Effector memory CD4-positive, alpha-beta T cell (primary cell): Measurements from ENCODE around the gene TBXA2R.
"Not testable (repeated sequence)": the region's sequence is repeated elsewhere in the genome, so short reads cannot be mapped to it uniquely, and the experiment has no call there.

Experiments used
- DNase-seq, 3 donors: peaks; one replicate each; pipeline ENCODE4 v3.0.0-alpha.2; 2020
- H3K27ac ChIP-seq: 2 replicates; pipeline ENCODE4 v1.7.0; 2013; ENCODE audit warnings: mild to moderate bottlenecking, low read length, moderate library complexity; ENCODE audit not compliant: insufficient read depth, poor library complexity, severe bottlenecking
- H3K27me3 ChIP-seq: replicated peaks from 2 replicates; pipeline ENCODE4 v1.7.0; 2013; ENCODE audit warnings: mild to moderate bottlenecking, low read length; ENCODE audit not compliant: insufficient read depth, control insufficient read depth, poor library complexity, severe bottlenecking
- H3K36me3 ChIP-seq: 2 replicates; pipeline ENCODE4 v1.7.0; 2013; ENCODE audit warnings: mild to moderate bottlenecking, low read length, moderate library complexity; ENCODE audit not compliant: control insufficient read depth, insufficient read depth
- H3K4me1 ChIP-seq: 2 replicates; pipeline ENCODE4 v1.7.0; 2013; ENCODE audit warnings: low read length, mild to moderate bottlenecking; ENCODE audit not compliant: control insufficient read depth, insufficient read depth, poor library complexity, severe bottlenecking
- H3K4me3 ChIP-seq: 2 replicates; pipeline ENCODE4 v1.7.0; 2013; ENCODE audit warnings: low read length, low read depth, mild to moderate bottlenecking; ENCODE audit not compliant: insufficient read depth, poor library complexity, severe bottlenecking
- H3K9me3 ChIP-seq: 2 replicates; pipeline ENCODE4 v1.7.0; 2013; ENCODE audit warnings: mild to moderate bottlenecking, low read length, moderate library complexity; ENCODE audit not compliant: control insufficient read depth

Gene TBXA2R

DNA sequence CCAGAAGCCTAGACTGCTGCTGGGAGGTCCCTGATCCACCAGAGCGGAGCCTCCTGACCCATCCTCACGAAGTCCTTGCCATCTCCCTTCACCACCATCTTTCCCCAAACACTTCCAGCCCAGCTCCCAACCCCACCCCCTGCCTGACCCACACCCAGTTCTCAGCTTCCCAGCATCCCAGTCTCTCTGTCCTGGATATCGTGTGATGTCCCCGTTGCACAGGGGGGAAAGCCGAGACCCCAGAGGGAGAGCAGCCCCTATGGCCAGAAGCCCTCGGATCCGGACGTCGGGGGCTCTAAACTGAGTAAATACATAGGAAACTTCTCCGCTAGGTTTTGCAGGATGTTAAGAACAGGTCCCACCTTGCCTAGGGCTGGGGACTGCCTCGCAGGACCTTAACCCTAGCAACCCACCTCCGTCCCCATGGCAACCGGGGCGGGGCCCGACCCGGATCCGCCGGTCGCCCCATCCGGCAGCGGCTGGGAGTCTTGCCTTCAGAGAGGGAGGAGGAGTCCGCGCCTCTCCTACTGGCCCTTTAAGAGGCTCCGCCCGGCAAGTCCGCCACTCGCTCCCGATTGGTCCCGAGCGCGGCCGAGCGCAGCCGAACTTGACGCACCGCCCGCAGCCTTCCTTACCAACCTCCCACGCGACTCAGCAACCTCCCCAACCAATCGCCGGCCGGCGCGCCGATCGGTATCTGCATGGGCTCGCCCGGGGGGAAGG lies 34.4 kb downstream of the TBXA2R start:
- Histone ChIP-seq H3K4me3 (peak overlapping the region; percentile 42), H3K36me3 (no peaks in the 10 kb centered on the region), H3K9me3 (no peaks in the 10 kb centered on the region), H3K27ac (peak overlapping the region; percentile 54), H3K27me3 (no peaks in the 10 kb centered on the region), H3K4me1 (peaks cover 11% of the 10 kb centered on the region)
- DNase-seq, result peak; percentile 98 to 99 (median 99)

DNA sequence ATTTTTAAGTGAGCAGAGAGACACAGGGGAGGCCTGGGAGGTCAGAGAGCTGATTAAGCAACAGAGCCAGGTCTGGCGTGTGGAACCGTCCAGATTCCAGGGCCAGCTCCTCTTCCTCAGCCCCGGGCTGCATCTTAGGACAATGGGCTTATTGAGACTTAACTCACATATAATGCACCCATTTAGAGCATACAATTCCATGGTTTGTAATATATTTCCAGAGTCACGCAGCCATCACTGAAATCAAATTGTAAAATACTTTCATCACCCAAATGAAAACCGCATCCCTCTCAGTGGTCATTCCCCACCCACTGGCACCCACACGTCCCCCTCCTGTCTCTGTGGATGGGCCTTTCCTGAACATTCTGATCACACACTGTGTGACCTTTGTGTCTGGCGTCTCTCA lies 36.1 kb downstream of the TBXA2R start:
- H3K36me3 ChIP-seq, result no peaks in the 10 kb centered on the region
- H3K4me1 ChIP-seq, result peaks cover 11% of the 10 kb centered on the region
- no peak for DNase-seq
- no peak overlapping the region for H3K27ac ChIP-seq
- no peak overlapping the region for H3K4me3 ChIP-seq
- H3K27me3 ChIP-seq, result no peaks in the 10 kb centered on the region
- H3K9me3 ChIP-seq, result no peaks in the 10 kb centered on the region

- H3K4me3 ChIP-seq, DNase-seq, H3K36me3 ChIP-seq, H3K27me3 ChIP-seq, H3K9me3 ChIP-seq, H3K27ac ChIP-seq: not testable (repeated sequence)
- H3K4me1 ChIP-seq, result peaks cover 11% of the 10 kb centered on the region
Observed at GRCh38 chr19:3570042-3570441, 36.6 kb downstream of the TBXA2R start.

DNA sequence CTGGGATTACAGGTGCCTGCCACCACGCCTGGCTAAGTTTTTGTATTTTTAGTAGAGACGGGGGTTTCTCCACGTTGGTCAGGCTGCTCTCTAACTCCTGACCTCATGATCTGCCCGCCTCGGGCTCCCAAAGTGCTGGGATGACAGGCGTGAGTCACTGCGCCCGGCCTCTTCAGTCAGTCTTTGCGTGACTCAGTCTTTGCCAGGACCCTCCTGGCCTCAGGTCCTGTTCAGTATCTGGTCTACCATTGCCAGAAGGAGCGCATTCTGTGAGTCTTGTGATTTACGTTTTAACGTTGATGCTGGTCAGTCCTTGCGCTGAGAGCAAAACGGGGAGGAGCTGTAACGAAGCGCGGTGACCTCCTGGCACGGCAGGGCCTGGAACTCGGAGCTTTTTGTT lies 41.5 kb downstream of the TBXA2R start:
- Histone ChIP-seq H3K4me1 (no peaks in the 10 kb centered on the region), H3K4me3 (no peak overlapping the region), H3K9me3 (no peaks in the 10 kb centered on the region), H3K27ac (no peak overlapping the region), H3K27me3 (no peaks in the 10 kb centered on the region), H3K36me3 (no peaks in the 10 kb centered on the region)
- DNase-seq, result no peak

DNA sequence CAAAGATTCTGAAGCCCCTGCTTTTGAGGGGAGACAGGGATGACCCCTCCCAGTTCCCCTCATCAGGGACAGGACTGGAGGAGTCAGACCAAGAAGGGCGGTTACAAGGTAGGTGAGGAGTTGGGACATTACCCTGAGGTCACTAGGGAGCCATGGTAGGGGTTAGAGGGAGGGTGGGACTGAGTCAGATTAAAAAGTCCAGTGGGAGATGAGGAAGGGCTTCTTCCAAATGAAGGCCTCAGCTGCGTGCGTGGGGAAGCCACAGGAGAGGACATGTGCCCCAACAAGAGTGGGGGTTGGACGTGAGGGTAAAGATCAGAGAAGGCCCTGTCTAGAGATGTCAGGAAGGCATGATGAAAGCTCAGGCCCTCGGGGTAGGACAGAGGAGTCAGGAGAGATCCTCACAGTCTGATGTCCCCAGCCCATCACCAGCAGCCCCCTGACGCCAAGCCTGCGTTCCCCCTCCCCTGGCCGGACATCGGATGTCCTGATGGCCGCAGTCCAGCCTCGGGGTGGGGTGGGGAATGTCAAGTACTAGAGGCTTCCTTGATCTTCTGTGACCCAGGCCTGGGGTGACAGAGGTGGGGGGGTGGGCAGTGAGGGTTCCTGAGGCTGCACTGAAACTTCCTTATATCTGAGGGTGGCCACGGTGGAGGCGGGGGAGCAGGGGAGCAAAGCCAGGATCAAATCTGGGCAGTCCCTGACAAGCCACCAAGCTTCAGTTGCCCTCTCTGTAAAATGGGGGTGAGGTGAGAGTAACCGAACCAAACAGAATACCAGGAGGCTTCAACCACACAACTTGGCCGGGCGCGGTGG lies 42.8 kb downstream of the TBXA2R start:
- Histone ChIP-seq H3K36me3 (no peaks in the 10 kb centered on the region), H3K27ac (no peak overlapping the region), H3K9me3 (no peaks in the 10 kb centered on the region), H3K27me3 (no peaks in the 10 kb centered on the region), H3K4me1 (no peaks in the 10 kb centered on the region), H3K4me3 (no peak overlapping the region)
- no peak for DNase-seq

DNA sequence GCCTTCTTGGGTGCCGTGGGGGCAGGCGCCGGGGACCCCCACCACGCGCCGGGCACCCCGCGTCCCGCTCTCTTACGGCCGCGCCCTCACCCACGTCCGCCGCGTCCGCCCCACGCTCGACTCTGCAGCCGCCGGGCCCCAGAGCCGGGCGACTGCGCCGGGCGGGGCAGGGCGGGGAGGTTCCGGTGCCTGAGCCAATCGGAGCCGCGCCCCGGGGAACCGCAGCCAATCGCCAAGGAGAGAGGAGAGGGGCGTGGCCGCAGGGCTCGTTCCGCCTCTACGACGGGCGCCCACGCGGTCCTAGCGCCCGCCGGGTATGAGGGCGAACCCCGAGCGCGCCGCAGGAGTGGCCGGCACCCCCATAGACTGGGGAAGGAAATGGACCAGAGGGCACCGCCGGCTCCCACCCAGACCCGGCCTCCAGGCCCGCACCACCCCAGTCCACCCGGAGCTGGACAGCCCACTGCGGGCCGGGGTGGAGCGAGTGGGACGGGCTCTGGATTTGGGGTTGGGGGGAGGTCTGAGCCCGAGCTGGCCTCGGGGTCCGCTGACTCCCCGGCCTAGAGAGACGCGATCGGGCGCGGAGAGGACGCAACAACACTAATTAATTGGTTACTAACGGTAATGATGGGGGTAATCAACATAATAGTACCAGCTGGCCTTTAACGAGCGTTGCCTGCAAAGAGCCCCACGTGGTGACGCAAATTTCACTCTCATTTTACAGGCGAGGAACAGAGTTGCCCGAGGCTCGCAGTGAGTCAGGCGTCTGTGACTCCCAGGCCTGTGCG lies 49.0 kb downstream of the TBXA2R start, which contains the start of gene MFSD12:
MFSD12 (minus strand) TSS at position 126 of the 788 bp plus-strand sequence. CDS start 183 bp downstream, outside the sequence.
- Histone ChIP-seq H3K9me3 (no peaks in the 10 kb centered on the region), H3K27ac (peak within 1 kb of the TSS; percentile 64), H3K36me3 (no peaks in the 10 kb centered on the region), H3K27me3 (no peaks in the 10 kb centered on the region), H3K4me3 (peak within 1 kb of the TSS; percentile 86), H3K4me1 (peaks cover 40% of the 10 kb centered on the region)
- DNase-seq, result peak; percentile 88 to 89 (median 89)

- peak; percentile 60 to 72 (median 66) for DNase-seq
- Histone ChIP-seq H3K4me1 (peaks cover 40% of the 10 kb centered on the region), H3K27me3 (no peaks in the 10 kb centered on the region), H3K36me3 (no peaks in the 10 kb centered on the region), H3K27ac (peak overlapping the region; percentile 64), H3K9me3 (no peaks in the 10 kb centered on the region), H3K4me3 (peak overlapping the region; percentile 86)
Observed at GRCh38 chr19:3556978-3557460, 49.7 kb downstream of the TBXA2R start.

- no peak for DNase-seq
- Histone ChIP-seq H3K9me3 (no peaks in the 10 kb centered on the region), H3K27me3 (no peaks in the 10 kb centered on the region), H3K4me1 (peaks cover 40% of the 10 kb centered on the region), H3K4me3 (peak overlapping the region; percentile 86), H3K36me3 (no peaks in the 10 kb centered on the region), H3K27ac (peak overlapping the region; percentile 64)
Observed at GRCh38 chr19:3556423-3556977, 50.2 kb downstream of the TBXA2R start.

GRCh38 chr19:3555653-3556422 lies 50.8 kb downstream of the TBXA2R start:
- no peaks in the 10 kb centered on the region for H3K36me3 ChIP-seq
- DNase-seq, result no peak
- peaks cover 40% of the 10 kb centered on the region for H3K4me1 ChIP-seq
- peak overlapping the region; percentile 86 for H3K4me3 ChIP-seq
- H3K9me3 ChIP-seq, result no peaks in the 10 kb centered on the region
- H3K27ac ChIP-seq, result peak overlapping the region; percentile 64
- H3K27me3 ChIP-seq, result no peaks in the 10 kb centered on the region
